HEK293T (cell line): ENCODE results near the gene RAB22A.

Experiments
- ARNT ChIP-seq: fragments of 450-650 bp; IDR thresholded peaks from 2 replicates; pipeline ENCODE4 v1.6.1; 2017; ENCODE audit warnings: mild to moderate bottlenecking
- BHLHE40 ChIP-seq: fragments of 450-650 bp; IDR thresholded peaks from 2 replicates; pipeline ENCODE4 v1.6.1; 2016; ENCODE audit warnings: mild to moderate bottlenecking, moderate library complexity, borderline replicate concordance
- CTBP1 ChIP-seq: fragments of 450-650 bp; IDR thresholded peaks from 2 replicates; pipeline ENCODE4 v1.6.1; 2016; ENCODE audit warnings: borderline replicate concordance
- FOXA1 ChIP-seq: fragments of 450-650 bp; IDR thresholded peaks from 2 replicates; pipeline ENCODE4 v1.6.1; 2016; ENCODE audit warnings: mild to moderate bottlenecking
- FOXK2 ChIP-seq: fragments of 450-650 bp; IDR thresholded peaks from 2 replicates; pipeline ENCODE4 v1.6.1; 2016; ENCODE audit warnings: mild to moderate bottlenecking
- FOXM1 ChIP-seq: fragments of 450-650 bp; IDR thresholded peaks from 2 replicates; pipeline ENCODE4 v1.6.1; 2017; ENCODE audit warnings: mild to moderate bottlenecking, borderline replicate concordance
- L3MBTL2 ChIP-seq: fragments of 450-650 bp; conservative IDR thresholded peaks from 2 replicates; pipeline ENCODE4 v1.6.1; 2016; ENCODE audit warnings: mild to moderate bottlenecking
- NFRKB ChIP-seq: fragments of 450-650 bp; IDR thresholded peaks from 2 replicates; pipeline ENCODE4 v1.6.1; 2016; ENCODE audit warnings: mild to moderate bottlenecking, moderate library complexity
- PKNOX1 ChIP-seq: fragments of 450-650 bp; IDR thresholded peaks from 2 replicates; pipeline ENCODE4 v1.6.1; 2016
- SP1 ChIP-seq: fragments of 450-650 bp; IDR thresholded peaks from 2 replicates; pipeline ENCODE4 v1.6.1; 2017
- SUZ12 ChIP-seq: fragments of 450-650 bp; IDR thresholded peaks from 2 replicates; pipeline ENCODE4 v1.6.1; 2016; ENCODE audit warnings: mild to moderate bottlenecking
- TARDBP ChIP-seq: fragments of 450-650 bp; IDR thresholded peaks from 2 replicates; pipeline ENCODE4 v1.6.1; 2016
- ZNF384 ChIP-seq: fragments of 450-650 bp; IDR thresholded peaks from 2 replicates; pipeline ENCODE4 v1.6.1; 2016

GRCh38 chr20:58260006-58260405 lies 49.5 kb upstream of the RAB22A start:
- no peak for TF ChIP-seq FOXM1
- TF ChIP-seq PKNOX1, result no peak
- no peak for TF ChIP-seq ZNF384
- no peak for TF ChIP-seq BHLHE40
- TF ChIP-seq FOXK2, result no peak
- no peak for TF ChIP-seq SP1
- TF ChIP-seq CTBP1, result no peak
- no peak for TF ChIP-seq L3MBTL2
- no peak for TF ChIP-seq FOXA1
- TF ChIP-seq ARNT, result no peak
- TF ChIP-seq SUZ12, result no peak
- no peak for TF ChIP-seq NFRKB
- TF ChIP-seq TARDBP, result no peak
